ENCODE results near the gene PREX1.

Gene PREX1

GRCh38 chr20:48797275-48797825 lies 30.4 kb downstream of the PREX1 start:
- DNase-seq: peak; percentile 38 to 94 (median 78)

GRCh38 chr20:48795732-48796131 lies 32.1 kb downstream of the PREX1 start:
- no peak for DNase-seq

- no peak for DNase-seq
These were observed 32.9 kb downstream of the PREX1 start for GRCh38 chr20:48794816-48795457.

GRCh38 chr20:48794360-48794759 lies 33.4 kb downstream of the PREX1 start:
- DNase-seq: peak in 41 of 56 donors; percentile 18 to 75 (median 48)

GRCh38 chr20:48793776-48794175 lies 34.0 kb downstream of the PREX1 start:
- DNase-seq: no peak

GRCh38 chr20:48791666-48792071 lies 36.1 kb downstream of the PREX1 start:
- no peak for DNase-seq

GRCh38 chr20:48791014-48791413 lies 36.8 kb downstream of the PREX1 start:
- DNase-seq: peak in 3 of 56 donors; percentile 10 to 27 (median 25)

GRCh38 chr20:48790473-48791003 lies 37.3 kb downstream of the PREX1 start:
- DNase-seq: peak in 1 of 56 donors; percentile 24

GRCh38 chr20:48789781-48790472 lies 37.9 kb downstream of the PREX1 start:
- no peak for DNase-seq

- no peak for DNase-seq
These were observed 38.6 kb downstream of the PREX1 start for GRCh38 chr20:48789185-48789668.

- peak in 1 of 56 donors; percentile 31 for DNase-seq
These were observed 39.2 kb downstream of the PREX1 start for GRCh38 chr20:48788486-48789072.

- peak in 3 of 56 donors; percentile 16 to 22 (median 19) for DNase-seq
These were observed 39.9 kb downstream of the PREX1 start for GRCh38 chr20:48787861-48788375.

- peak in 2 of 56 donors; percentile 30 to 41 for DNase-seq
These were observed 40.7 kb downstream of the PREX1 start for GRCh38 chr20:48786951-48787705.

GRCh38 chr20:48785801-48786200 lies 42.0 kb downstream of the PREX1 start:
- DNase-seq: no peak

- no peak for DNase-seq
These were observed 42.5 kb downstream of the PREX1 start for GRCh38 chr20:48785256-48785655.

- no peak for DNase-seq
These were observed 43.5 kb downstream of the PREX1 start for GRCh38 chr20:48784273-48784641.

- no peak for DNase-seq
These were observed 44.1 kb downstream of the PREX1 start for GRCh38 chr20:48783533-48784272.

GRCh38 chr20:48782901-48783308 lies 44.9 kb downstream of the PREX1 start:
- DNase-seq: no peak

- no peak for DNase-seq
These were observed 45.7 kb downstream of the PREX1 start for GRCh38 chr20:48782053-48782452.

GRCh38 chr20:48781634-48782033 lies 46.2 kb downstream of the PREX1 start:
- no peak for DNase-seq
